Sigmoid colon (tissue), 7 donors: ENCODE measurements around the gene PELI2. TPM values are rescaled to one million over a fixed set of nuclear protein-coding genes. Genes with fewer than 3 reads are reported as not detected.

ENCODE experiments used
- DNase-seq: peaks from one replicate; pipeline ENCODE4 v3.0.0-alpha.2; 2019
- H3K27ac ChIP-seq, 4 donors: fragments of 200-600 bp; sonication (generic); one replicate each; pipeline ENCODE4 v1.5.1; 2016 to 2019; ENCODE audit warnings: mild to moderate bottlenecking in 1 of 4
- H3K27me3 ChIP-seq, 3 donors: fragments of 200-600 bp; sonication (generic); one replicate each; pipeline ENCODE4 v1.5.1; 2019; ENCODE audit warnings: mild to moderate bottlenecking in 1 of 3
- H3K36me3 ChIP-seq, 4 donors: fragments of 200-600 bp; sonication (generic); one replicate each; pipeline ENCODE4 v1.5.1; 2016 to 2019
- H3K4me1 ChIP-seq, 4 donors: fragments of 200-600 bp; sonication (generic); one replicate each; pipeline ENCODE4 v1.5.1; 2017 to 2019
- H3K4me3 ChIP-seq, 4 donors: fragments of 200-600 bp; sonication (generic); one replicate each; pipeline ENCODE4 v1.5.1; 2017 to 2019; ENCODE audit warnings: mild to moderate bottlenecking in 2 of 4, moderate library complexity in 1 of 4
- H3K9me3 ChIP-seq, 4 donors: fragments of 200-600 bp in 3 of 4; sonication (generic) in 3 of 4; one replicate each; pipeline versions ENCODE4 v1.5.1 to v1.6.1; 2013 to 2019
- CTCF ChIP-seq, 4 experiments: fragments of 450-650 bp in 3 of 4; fragments of 200-600 bp in 1 of 4; IDR thresholded peaks; one replicate each; pipeline ENCODE4 v1.5.1; 2016 to 2019; ENCODE audit warnings: antibody characterized with exemption in 4 of 4, mild to moderate bottlenecking in 3 of 4, moderate library complexity in 2 of 4
- EP300 ChIP-seq, 4 donors: sonication (generic); formaldehyde crosslinking; IDR thresholded peaks; one replicate each; pipeline ENCODE4 v1.6.1; 2017; ENCODE audit warnings: antibody characterized with exemption in 4 of 4
- POLR2A ChIP-seq, 2 donors: fragments of 450-650 bp; IDR thresholded peaks; one replicate each; pipeline ENCODE4 v1.6.1; 2016; ENCODE audit warnings: antibody characterized with exemption in 2 of 2, mild to moderate bottlenecking in 2 of 2, moderate library complexity in 2 of 2
- POLR2AphosphoS5 ChIP-seq, 4 donors: sonication (generic); formaldehyde crosslinking; IDR thresholded peaks; one replicate each; pipeline ENCODE4 v1.6.1; 2017; ENCODE audit warnings: antibody characterized with exemption in 4 of 4
- WGBS, 2 donors: extraction: QIAGEN DNeasy Blood & Tissue Kit; methylation state at CpG; one replicate each; pipeline ENCODE4 v1.1.7; 2013; 5-methylcytosine and 5-hydroxymethylcytosine counted together
- intact Hi-C: fragments of 100-400 bp; cut with DNase I; formaldehyde crosslinking; loops from one replicate; pipeline ENCODE4 v1.15.1; 2023
- polyA plus RNA-seq, 3 donors: library from polyadenylated mRNA; stranded (reverse); fragments of 200-250 nt; gene quantifications; one replicate each; pipeline ENCODE4 v1.2.3, GENCODE V29; 2013
- total RNA-seq, 4 donors: library from RNA; depleted of rRNA; stranded (reverse); fragments of >200 nt; gene quantifications; one replicate each; pipeline ENCODE4 v1.1.0, GENCODE V29; 2016
- donor health status: healthy with polysubstance abuse.
- donor health status: Bipolar disorder and iron deficiency.
- donor health status: healthy.

The PELI2 gene
- total and polyA plus RNA-seq, 7 donors, result 4.5 to 34.3 (median 26.3) TPM

- Histone ChIP-seq H3K9me3 (no peaks in the 10 kb centered on the region), H3K4me1 (peaks cover 0 to 56% (median 50%) of the 10 kb centered on the region in 4 donors), H3K4me3 (no peak overlapping the region), H3K36me3 (no peaks in the 10 kb centered on the region), H3K27ac (no peak overlapping the region), H3K27me3 (no peaks in the 10 kb centered on the region)
- no peak for TF ChIP-seq EP300 (IDR thresholded peaks at IDR 0.05)
- no peak for TF ChIP-seq POLR2AphosphoS5 (IDR thresholded peaks at IDR 0.05)
- DNase-seq, result no peak
- intact Hi-C loops, result no loop called here
- WGBS, 2 donors, result 90 to 96% methylated on average over 1 of the region's 1 CpG
Measured at GRCh38 chr14:56152221-56152620, 34.0 kb downstream of the PELI2 start.

- intact Hi-C loops, result no loop called here
- no peaks in the 10 kb centered on the region for H3K27me3 ChIP-seq
- H3K4me3 ChIP-seq, result no peak overlapping the region
- H3K36me3 ChIP-seq, result no peaks in the 10 kb centered on the region
- DNase-seq, result no peak
- peaks cover 0 to 50% (median 40%) of the 10 kb centered on the region in 4 donors for H3K4me1 ChIP-seq
- H3K9me3 ChIP-seq, result no peaks in the 10 kb centered on the region
- no peak for TF ChIP-seq EP300 (IDR thresholded peaks at IDR 0.05)
- TF ChIP-seq CTCF (IDR thresholded peaks at IDR 0.05), result no peak
- no peak for TF ChIP-seq POLR2A (IDR thresholded peaks at IDR 0.05)
- TF ChIP-seq POLR2AphosphoS5 (IDR thresholded peaks at IDR 0.05), result no peak
- WGBS, 2 donors, result 95 to 96% methylated on average over 2 of the region's 2 CpGs
- H3K27ac ChIP-seq, result no peak overlapping the region
Measured at GRCh38 chr14:56153267-56153666, 35.1 kb downstream of the PELI2 start.

- no peak overlapping the region for H3K4me3 ChIP-seq
- peaks cover 0 to 40% (median 30%) of the 10 kb centered on the region in 4 donors for H3K4me1 ChIP-seq
- no peaks in the 10 kb centered on the region for H3K9me3 ChIP-seq
- TF ChIP-seq POLR2A (IDR thresholded peaks at IDR 0.05), result no peak
- no peak for TF ChIP-seq CTCF (IDR thresholded peaks at IDR 0.05)
- TF ChIP-seq EP300 (IDR thresholded peaks at IDR 0.05), result no peak
- TF ChIP-seq POLR2AphosphoS5 (IDR thresholded peaks at IDR 0.05), result no peak
- intact Hi-C loops, result no loop called here
- no peaks in the 10 kb centered on the region for H3K36me3 ChIP-seq
- DNase-seq, result no peak
- WGBS, 2 donors, result 75 to 84% methylated on average over 5 of the region's 5 CpGs
- no peak overlapping the region for H3K27ac ChIP-seq
- H3K27me3 ChIP-seq, result no peaks in the 10 kb centered on the region
Measured at GRCh38 chr14:56154321-56154720, 36.1 kb downstream of the PELI2 start.

GRCh38 chr14:56156096-56156495 is 37.9 kb downstream of the PELI2 start:
- TF ChIP-seq POLR2AphosphoS5 (IDR thresholded peaks at IDR 0.05) (no peak), EP300 (IDR thresholded peaks at IDR 0.05) (no peak), CTCF (IDR thresholded peaks at IDR 0.05) (no peak), POLR2A (IDR thresholded peaks at IDR 0.05) (no peak)

GRCh38 chr14:56159066-56159465 is 40.9 kb downstream of the PELI2 start:
- H3K4me3 ChIP-seq, result no peak overlapping the region
- intact Hi-C loops, result no loop called here
- TF ChIP-seq CTCF (IDR thresholded peaks at IDR 0.05) (no peak), EP300 (IDR thresholded peaks at IDR 0.05) (no peak), POLR2AphosphoS5 (IDR thresholded peaks at IDR 0.05) (no peak), POLR2A (IDR thresholded peaks at IDR 0.05) (no peak)
- peaks cover 0 to 4% (median 0%) of the 10 kb centered on the region in 4 donors for H3K9me3 ChIP-seq
- no peak for DNase-seq
- 87 to 95% methylated on average over 4 of the region's 4 CpGs for WGBS, 2 donors
- H3K4me1 ChIP-seq, result peaks cover 0 to 30% (median 12%) of the 10 kb centered on the region in 4 donors
- no peaks in the 10 kb centered on the region for H3K36me3 ChIP-seq
- no peak overlapping the region for H3K27ac ChIP-seq
- no peaks in the 10 kb centered on the region for H3K27me3 ChIP-seq

More at GRCh38 chr14:56156096-56156495, 37.9 kb downstream of the PELI2 start:
- peaks cover 0 to 34% (median 16%) of the 10 kb centered on the region in 4 donors for H3K4me1 ChIP-seq
- intact Hi-C loops, result no loop called here
- H3K9me3 ChIP-seq, result no peaks in the 10 kb centered on the region
- no peak for DNase-seq
- H3K36me3 ChIP-seq, result no peaks in the 10 kb centered on the region
- no peaks in the 10 kb centered on the region for H3K27me3 ChIP-seq
- H3K27ac ChIP-seq, result no peak overlapping the region
- no peak overlapping the region for H3K4me3 ChIP-seq
